Activated T-helper 1 cell treated with anti-CD3 and anti-CD28 coated beads, Interleukin-2, amount 50 U/mL, for 16 hours (primary cell): Measurements from ENCODE around the gene NEDD4L.

Source experiments
- DNase-seq, 2 donors: peaks; one replicate each; pipeline ENCODE4 v3.0.0-alpha.2; 2020; ENCODE audit warnings: low read depth in 1 of 2, low spot score in 1 of 2

The NEDD4L gene

GRCh38 chr18:58229162-58229561, 185.1 kb downstream of the NEDD4L start:
- no peak for DNase-seq

- DNase-seq = no peak
Observed at GRCh38 chr18:58230438-58231179, 186.6 kb downstream of the NEDD4L start.

GRCh38 chr18:58231930-58232329, 187.9 kb downstream of the NEDD4L start:
- DNase-seq = no peak

GRCh38 chr18:58232668-58233067, 188.6 kb downstream of the NEDD4L start:
- DNase-seq = no peak

- DNase-seq = no peak
Observed at GRCh38 chr18:58234359-58234741, 190.3 kb downstream of the NEDD4L start.

- DNase-seq = no peak
Observed at GRCh38 chr18:58235001-58235436, 191.0 kb downstream of the NEDD4L start.

- no peak for DNase-seq
Observed at GRCh38 chr18:58239879-58240278, 195.9 kb downstream of the NEDD4L start.

GRCh38 chr18:58241026-58241679, 197.1 kb downstream of the NEDD4L start:
- DNase-seq = no peak

GRCh38 chr18:58241877-58242276, 197.9 kb downstream of the NEDD4L start:
- DNase-seq = no peak

GRCh38 chr18:58242435-58242834, 198.4 kb downstream of the NEDD4L start:
- no peak for DNase-seq

GRCh38 chr18:58242968-58243367, 198.9 kb downstream of the NEDD4L start:
- no peak for DNase-seq

GRCh38 chr18:58243401-58243800, 199.4 kb downstream of the NEDD4L start:
- no peak for DNase-seq

GRCh38 chr18:58247363-58247834, 203.4 kb downstream of the NEDD4L start:
- DNase-seq = no peak

GRCh38 chr18:58249712-58250111, 205.7 kb downstream of the NEDD4L start:
- no peak for DNase-seq

- no peak for DNase-seq
Observed at GRCh38 chr18:58251416-58251815, 207.4 kb downstream of the NEDD4L start.

- DNase-seq = no peak
Observed at GRCh38 chr18:58252166-58252565, 208.1 kb downstream of the NEDD4L start.

- no peak for DNase-seq
Observed at GRCh38 chr18:58253318-58253717, 209.3 kb downstream of the NEDD4L start.

- DNase-seq = no peak
Observed at GRCh38 chr18:58253871-58254270, 209.8 kb downstream of the NEDD4L start.

GRCh38 chr18:58254873-58255511, 211.0 kb downstream of the NEDD4L start:
- DNase-seq = no peak

GRCh38 chr18:58255701-58256311, 211.8 kb downstream of the NEDD4L start:
- no peak for DNase-seq

GRCh38 chr18:58256316-58257080, 212.5 kb downstream of the NEDD4L start:
- no peak for DNase-seq
